NCI-H226 (cell line): ENCODE data around the gene RPS19.
A peak's percentile ranks its signal among the peaks of the same experiment; 100 is the strongest.

Source experiments
- DNase-seq: peaks from one replicate; pipeline ENCODE4 v3.0.0-alpha.2; 2015

RPS19 gene

DNA sequence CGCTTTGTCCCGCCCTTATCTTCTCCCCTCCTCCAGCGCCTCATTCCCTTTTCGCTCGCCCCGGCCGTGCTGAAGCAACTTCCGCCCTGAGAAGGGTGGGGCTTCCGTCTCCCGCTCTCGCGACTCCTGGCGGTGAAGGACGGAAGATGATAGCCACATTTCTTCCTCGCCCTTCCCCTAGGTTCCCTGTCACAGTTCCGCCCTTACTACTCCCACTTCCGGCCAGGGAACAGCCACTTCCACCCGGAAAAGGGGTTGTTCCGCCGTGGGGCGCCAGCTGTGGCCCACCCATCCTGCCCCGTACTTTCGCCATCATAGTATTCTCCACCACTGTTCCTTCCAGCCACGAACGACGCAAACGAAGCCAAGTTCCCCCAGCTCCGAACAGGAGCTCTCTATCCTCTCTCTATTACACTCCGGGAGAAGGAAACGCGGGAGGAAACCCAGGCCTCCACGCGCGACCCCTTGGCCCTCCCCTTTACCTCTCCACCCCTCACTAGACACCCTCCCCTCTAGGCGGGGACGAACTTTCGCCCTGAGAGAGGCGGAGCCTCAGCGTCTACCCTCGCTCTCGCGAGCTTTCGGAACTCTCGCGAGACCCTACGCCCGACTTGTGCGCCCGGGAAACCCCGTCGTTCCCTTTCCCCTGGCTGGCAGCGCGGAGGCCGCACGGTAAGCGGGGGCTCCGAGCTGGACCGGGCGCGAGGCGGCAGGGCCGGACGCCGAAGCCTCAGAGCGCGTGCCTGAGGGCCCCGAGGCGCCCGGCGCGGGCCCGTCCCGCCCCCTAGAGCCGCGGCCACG is at the start of gene RPS19:
Gene RPS19, plus strand, starts transcription at position 638 of the 801 bp plus-strand sequence. CDS start 520 bp downstream, outside the sequence.
- peak; percentile 97 for DNase-seq

DNA sequence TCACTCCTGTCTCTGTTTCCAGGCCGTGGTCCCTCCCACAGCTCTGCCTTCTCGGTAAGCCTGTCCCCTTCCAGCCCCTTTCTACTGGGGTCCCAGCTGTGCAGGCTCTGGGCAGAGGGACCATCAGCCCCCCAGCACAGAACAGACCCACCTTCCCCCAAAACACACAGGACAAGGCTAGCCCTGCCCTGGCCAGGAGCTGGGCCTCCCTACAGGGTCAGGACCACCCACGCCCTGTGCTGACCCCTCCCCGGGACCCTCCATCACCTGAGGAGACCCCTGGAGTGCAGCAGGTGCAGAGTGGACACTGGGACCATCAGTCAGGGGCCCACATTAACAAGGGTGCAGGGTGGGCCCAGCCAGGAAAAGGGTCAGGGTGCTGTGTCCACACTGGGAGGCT is 49.8 kb upstream of the RPS19 start:
- DNase-seq, result no peak

DNA sequence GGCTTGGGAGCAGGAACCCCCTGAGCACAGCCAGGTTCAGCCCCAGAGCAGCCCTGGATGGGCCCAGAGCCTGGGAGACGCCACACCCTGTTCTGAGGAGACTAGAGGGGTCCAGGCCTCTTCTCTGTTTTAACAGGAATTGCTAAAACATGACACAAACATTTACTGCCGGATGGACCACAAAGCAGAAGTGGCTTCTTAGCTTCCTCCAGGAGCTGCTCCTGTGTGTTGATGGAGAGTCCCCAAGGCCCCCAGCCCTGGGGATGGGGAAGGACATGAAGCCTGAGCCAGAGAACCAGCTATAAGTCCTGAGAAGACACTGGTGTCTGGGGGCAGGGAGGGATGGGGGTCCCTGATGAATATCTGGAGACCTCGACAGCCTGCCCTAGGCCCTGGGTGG is 49.0 kb upstream of the RPS19 start:
- no peak for DNase-seq

DNA sequence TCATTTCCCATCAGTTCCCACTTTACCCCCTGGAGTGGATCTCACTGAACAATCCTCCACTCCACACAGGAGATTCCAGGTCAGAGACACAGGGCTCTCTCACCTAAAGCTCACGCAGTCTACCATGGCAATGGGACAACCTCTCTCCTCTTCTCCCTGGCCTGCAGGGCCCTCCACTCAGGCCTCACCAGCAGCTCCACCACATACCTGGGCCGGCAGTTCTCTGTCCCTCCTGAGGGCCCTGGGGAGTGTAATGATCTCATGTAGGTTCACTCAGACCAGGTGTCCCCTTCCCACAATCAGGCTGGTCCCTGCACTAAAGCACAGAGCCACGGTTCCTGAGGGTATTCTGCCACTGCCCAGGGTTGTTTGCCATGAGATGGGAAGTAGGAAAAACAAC is 48.1 kb upstream of the RPS19 start:
- no peak for DNase-seq

DNA sequence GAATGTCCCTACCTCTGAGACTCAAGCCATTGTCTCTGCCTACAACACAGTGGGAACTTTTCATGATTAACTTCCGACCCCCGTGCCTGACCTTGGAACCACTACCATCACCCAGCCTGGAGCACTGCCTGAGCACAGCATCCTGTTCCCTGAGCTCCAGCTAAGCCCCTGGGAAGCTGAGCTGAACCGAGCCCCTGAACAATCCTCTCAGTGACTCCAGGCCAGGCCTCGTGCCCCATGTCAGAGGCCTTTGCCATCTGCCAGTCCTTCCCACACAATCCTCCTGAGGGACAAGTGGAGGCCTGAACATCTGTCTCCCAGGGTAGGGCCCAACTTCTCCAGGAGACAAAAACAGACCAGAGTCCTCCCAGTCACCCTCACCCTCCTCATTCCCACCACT is 46.1 kb upstream of the RPS19 start:
- DNase-seq, result no peak

DNA sequence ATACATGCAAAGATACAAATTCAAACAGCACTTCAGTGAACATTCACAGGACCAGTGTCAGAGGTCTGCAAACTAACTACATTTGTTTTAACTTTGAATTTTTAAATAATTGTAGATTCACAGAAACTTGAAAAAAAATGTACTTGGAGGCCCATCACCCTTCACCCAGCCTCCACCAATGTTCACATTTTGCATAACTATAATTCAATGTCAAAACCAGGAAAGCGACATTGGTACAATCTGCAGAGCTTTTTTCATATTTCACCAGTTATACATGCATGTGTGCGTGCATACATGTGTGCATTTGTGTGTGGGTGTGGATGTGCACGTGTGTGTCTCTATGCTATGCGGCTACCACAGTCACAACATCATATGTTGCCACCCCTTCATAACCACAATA is 44.8 kb upstream of the RPS19 start:
- DNase-seq, result no peak

DNA sequence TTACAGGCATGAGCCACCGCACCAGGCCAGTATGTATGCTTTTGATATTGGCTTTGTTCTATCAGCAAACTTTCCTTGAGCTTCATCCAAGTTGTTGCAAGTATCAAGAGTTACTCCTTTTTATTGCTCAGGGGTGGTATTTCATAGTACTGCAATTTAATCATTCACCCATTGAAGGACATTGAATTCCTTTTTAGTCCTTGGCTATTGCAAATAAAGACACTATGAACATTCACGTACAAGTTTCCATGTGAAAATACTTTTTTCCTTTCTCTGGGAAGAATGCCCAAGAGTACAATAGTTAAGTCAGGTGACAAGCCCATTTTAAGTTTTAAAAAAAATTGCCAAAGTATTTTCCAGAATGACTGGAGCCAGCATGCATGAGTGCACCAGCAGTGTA is 43.3 kb upstream of the RPS19 start:
- no peak for DNase-seq

DNA sequence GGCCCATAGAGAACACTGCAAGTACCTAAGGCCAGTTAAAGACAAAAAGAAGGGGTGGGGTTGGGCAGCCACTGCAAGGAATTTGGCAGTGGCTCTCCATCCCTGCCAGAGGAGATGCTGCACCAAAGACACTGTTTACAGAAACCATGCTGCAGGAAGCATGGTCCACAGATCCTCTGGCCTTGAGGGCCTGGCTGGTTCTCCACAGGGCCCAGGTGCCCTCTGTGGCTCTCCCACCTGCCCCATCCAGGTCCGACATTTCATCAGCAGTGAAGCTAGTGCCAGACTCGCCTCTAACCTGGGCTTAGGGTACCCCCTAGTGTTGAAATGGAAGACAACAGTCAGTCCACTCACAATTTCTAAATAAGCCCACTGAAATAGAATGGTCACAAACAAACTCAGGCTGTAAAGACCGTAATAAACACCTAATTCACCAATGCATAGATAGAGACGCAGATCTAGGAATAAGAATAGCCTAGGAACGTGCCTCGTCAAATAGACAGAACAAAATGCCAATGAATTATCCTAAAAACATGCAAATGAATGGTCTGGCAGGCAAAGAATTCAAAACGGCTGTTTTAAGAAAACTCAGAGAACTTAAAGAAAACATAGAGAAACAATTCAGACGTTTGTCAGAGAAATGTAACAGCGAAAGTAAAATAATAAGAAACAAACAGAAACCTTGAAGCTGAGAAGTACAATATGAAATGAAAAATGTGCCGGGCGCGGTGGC is 38.9 kb upstream of the RPS19 start:
- no peak for DNase-seq

DNA sequence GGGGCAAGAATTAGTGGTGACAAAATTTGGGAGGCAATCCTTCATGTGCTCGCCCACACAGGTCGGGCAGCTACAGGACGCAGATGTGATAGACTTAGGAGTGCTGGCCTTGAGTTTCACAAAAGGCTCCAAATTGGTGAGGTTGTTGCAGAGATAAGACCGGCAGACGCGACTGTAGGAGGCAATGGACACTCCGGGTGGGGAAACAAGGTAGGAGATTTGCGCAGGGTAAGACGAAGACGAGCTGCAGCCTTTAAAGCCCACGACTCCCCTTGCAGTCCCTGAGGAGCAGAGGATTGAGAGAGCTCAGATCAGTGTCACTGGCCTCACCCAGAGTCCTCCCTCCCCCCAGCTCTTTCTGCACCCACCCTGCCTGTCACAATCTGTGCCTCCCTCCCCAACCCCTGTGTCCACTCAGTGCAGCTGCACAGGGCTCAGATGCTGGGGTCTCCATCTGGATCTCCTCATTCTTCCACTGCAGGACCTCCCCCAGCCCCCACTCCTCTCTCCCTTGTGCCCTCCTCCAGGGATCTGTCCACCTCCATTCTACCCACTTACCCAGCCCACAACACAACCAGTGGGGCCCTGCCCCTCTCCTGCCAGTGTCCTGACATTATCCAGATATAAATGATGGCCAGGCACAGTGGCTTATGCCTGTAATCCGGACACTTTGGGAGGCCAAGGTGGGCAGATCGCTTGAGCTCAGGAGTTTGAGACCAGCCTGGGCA is 21.9 kb upstream of the RPS19 start:
- no peak for DNase-seq

DNA sequence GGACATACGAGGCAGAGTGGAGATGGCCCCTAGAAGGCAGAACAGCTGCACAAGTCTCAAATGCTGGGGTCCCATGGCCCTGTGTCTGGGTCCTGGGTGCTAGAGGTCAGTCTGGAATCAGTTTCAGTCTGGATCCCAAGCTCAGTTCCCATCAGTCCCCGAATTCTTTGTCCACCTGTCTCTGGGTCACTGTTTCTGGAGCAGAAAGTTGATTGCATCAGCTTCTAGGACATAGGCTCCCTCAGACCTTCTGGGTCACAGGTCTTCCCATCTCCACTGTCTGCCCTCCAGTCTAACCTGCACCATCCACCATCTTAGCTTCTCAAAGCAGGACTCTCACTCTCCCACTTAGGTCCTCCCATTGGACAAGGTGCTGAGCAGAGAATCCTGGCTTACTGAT is 20.8 kb upstream of the RPS19 start:
- DNase-seq, result no peak

DNA sequence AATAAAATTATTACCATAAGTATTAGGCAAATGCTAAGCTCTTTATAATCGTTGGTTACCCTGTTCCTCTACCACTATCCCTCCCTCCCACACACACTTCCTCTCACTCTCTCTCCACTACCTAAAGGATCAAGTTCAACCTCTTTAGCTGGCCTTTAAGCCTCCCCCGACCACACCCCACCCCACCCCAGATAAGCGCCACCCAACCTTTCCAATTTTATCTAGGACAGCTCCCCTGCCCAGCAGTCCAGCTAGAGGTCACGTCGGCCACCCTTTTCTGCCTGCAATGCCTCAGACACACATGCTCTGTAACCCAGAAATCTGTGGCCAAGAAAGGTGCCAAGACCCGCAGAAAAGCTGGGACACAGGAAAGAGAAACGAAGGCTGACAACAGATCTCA is 16.7 kb upstream of the RPS19 start:
- DNase-seq, result no peak

DNA sequence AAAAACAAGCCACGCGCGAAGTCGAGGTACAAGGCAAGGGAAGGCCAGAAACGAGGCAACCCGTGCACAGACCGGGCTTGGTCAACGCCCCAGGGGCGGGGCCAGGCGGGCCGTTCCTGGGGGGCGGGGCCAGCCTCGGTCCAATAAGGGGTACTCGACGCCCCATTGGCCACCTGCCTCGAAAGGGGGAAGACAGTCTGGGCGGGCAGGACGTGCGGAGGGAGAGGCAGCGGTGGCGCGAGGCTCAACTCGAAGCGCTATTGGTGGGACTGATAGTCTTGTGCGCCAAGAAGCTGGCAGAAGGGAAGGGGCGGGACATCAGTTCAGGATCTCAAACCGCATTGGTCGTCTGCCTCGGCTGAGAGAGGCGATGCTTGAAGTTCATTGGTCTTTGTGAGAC is 15.5 kb upstream of the RPS19 start, which contains the start of gene LYPD4:
Gene LYPD4, minus strand, starts transcription at position 83 of the 400 bp plus-strand sequence. CDS start 5,398 bp downstream, outside the sequence.
- no peak for DNase-seq

DNA sequence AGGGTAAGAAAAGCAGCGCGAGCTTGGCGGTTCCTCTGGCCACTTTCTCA is 15.2 kb upstream of the RPS19 start, which contains the start of gene DMRTC2:
Gene DMRTC2, plus strand, starts transcription at position 42 of the 50 bp plus-strand sequence. CDS start 2,387 bp downstream, outside the sequence.
- DNase-seq, result no peak

DNA sequence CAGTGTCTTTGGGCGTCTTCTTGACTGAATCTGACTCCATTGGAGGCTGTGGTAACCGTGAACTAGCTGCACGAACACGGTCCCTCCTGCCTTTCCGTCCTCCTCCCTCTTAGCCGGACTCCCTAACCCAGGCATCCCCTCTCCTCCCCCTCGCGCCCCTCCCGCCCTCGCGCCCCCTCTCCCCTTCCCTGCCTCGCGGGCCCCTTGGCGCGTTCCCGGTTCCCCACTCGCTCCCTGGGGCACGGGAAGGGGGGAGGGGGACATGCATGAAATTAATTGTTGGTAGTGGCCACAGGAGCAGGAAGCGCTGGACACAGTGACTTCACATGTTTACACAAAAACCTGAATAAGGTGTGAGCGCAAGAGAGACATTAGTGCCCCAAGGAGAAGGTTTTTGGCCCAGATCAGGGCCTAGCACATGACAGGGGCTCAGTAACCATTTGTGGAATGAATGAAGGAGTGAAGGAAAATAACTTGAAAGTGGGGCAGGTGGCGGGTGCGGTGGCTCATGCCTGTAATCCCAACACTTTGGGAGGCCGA is 14.9 kb upstream of the RPS19 start:
- DNase-seq, result no peak

DNA sequence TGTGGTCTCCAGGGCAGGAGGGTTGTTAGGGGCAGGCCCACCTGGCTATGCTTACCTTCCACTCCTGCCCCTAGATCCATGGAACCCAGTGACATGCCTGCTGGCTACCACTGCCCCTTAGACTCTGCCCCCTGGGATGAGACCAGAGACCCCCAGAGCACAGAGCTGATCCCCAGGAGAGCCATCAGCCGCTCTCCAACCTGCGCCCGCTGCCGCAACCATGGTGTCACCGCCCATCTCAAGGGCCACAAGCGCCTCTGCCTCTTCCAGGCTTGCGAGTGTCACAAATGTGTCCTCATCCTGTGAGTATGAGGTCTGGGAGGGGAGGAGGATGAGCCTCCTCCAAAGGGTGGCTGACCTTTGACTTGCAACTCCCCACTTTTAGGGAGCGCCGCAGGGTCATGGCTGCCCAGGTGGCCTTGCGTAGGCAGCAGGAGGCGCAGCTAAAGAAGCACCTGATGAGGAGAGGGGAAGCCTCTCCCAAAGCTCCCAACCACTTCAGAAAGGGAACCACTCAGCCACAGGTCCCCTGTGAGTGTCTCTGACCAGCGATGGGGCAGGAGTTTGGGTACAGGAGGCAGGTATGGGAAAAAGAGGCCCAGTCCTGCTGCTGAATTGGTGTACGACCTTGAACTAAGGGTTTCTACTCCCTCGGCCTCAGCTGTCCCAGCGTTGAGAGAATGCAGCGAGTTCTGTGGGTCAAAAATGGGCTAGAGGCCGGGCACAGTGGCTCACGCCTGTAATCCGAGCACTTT is 12.5 kb upstream of the RPS19 start:
- no peak for DNase-seq

DNA sequence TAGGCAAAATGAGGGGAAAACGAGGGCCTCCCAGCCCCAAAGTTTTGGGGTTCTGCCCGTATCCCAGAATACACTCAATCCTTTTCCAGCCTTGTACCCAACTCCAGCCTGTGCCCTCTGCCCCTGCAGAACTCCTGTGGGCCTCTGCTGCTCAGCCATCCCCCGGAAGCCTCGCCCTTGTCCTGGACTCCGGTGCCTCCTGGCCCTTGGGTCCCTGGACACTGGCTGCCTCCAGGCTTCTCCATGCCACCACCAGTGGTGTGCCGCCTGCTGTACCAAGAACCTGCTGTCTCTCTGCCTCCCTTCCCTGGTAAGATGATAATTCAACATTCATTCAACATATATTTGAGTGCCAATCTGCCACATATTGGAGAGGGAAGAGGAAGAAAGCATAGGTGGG is 11.4 kb upstream of the RPS19 start:
- DNase-seq, result no peak

DNA sequence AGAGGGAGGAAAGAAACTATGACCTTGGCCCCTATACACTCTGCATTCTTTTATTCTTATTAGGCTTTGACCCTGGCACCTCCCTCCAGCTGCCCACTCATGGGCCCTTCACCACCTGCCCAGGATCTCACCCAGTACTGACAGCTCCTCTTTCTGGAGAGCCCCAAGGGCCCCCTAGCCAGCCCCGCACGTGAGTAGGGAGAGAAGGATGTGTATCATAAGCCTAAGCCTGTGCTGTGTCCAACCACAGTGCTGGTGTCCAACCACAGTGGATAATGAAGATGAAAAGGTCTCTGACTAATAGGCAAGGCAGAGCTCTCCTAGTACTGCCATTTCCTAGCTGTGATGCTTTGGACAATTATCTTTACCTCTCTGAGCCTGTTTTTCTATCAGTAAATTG is 11.0 kb upstream of the RPS19 start:
- no peak for DNase-seq

DNA sequence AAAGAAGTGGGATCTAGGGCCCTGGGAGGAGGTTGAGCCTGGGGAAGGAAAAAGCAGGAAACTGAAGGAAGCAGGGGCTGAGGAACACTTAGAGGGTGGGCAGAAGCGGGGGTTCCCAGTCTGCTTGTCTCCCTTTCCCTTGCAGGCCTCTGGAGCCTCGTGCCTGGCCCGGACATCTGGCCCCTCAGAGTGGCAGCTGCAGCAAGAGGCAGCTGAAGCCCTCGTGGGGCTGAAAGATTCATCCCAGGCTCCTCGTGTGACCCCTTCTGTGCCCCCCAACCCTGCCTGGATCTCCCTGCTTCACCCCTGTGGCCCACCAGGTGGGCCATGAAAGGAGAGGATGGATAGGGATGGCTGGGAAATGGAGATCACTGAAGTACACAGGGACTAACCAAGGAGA is 9.7 kb upstream of the RPS19 start:
- no peak for DNase-seq

DNA sequence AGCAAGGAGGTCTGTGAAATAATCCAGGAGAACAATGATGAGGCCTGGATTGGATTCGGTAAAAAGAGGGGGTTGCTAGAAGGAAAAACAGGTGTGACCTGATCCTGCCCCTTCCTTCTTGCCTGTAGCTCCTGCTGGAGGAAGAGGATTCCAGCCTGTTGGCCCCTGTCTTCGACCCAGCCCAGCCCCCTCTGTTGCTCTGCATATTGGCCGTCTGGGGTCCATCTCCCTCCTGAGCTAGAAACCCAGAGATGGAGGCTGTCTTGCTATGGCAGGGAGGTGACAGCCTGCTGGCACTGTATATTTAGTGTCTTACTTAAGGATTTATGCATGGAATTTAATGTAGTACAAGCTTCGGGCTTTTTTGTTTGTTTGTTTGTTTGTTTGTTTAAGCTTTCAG is 8.6 kb upstream of the RPS19 start:
- no peak for DNase-seq

DNA sequence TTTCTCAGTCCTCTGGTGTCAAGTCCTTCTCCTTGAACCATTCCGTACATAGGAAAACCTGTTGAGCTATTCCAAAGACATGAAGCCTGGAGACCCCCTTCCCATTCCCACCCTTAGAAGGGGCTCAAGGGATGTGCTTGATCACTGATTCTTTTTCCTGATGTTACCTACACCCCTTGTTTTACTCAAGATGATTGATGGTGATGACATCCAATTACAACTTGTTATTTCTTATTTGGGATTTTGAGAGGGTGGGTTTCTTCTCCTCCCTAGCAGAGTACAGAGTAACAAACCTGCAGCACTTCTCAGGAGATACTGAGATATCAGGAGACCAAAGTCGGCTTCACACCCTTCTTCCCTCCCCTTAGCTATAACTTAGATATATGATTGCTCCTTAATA is 6.7 kb upstream of the RPS19 start:
- no peak for DNase-seq

DNA sequence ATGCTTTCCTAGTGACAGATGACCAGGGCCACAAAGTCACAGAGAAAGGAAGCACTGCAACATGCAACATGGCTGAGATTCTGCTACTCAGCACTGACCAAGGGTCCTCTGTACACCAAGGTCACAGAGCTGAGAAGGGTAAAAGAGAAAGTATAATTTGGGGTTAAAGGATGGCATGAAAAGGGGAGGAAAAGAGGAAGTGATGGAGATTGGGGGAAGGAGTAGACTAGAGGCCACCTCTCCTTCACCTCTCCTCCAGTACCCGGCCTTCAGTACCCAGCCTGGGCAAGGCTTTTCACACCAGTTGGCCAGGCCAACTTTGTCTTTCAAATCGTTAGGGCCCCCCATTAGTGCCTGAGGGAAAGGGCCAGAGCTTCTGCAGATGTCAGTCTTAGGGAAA is 6.3 kb upstream of the RPS19 start:
- no peak for DNase-seq

DNA sequence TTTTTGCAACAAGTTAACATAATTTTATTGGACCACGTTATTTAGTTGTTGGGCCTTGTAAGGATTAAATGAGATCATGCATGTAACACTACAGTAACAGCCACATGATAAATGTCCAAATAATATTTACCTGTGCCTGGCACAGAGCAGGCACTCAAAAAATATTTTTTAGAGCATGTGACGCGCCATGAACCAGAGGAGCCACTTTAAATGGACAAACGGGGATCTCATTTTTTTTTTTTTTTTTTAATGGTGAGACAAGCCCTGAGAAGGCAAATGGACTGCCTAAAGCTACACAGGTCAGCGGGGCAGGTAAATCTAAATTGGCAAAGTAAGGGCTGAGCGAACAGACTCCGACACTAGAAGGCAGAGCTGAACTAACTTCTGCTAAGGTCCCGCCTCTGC is 840 bp upstream of the RPS19 start:
- no peak for DNase-seq

DNA sequence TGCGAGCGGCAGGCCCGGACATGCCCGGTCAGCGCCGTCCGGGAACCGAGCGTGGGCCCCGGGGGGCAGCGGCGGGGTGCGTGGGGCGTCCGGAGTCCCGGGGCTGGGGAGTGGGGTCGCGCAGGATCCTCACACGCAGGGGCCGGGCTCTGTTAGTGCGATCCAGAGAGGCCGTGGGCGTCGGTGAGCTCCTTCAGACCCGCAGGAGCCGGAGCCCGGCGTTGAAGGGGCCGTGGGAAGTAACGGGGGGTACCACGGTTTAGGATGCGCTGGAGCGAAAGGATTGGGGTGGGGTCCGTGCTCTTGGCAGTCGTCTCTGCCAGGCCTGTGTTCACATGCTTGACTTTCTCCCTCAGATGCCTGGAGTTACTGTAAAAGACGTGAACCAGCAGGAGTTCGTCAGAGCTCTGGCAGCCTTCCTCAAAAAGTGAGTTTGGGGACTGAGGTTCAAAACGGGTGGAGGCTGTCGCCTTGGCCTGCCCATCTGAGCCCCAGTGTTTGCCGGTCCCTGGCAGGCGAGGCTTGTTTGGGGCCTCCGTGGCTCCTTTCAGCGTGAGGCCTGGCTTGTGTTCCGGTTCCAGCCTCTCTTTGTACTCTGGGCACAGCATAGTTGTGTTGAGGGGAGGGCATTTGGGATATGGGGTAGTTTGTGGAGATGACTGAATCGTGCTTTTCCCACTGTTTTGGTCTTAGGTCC is 512 bp downstream of the RPS19 start:
- DNase-seq, result no peak
